HG03097 (cell line): ENCODE results near the gene POLR2L.

Experiments used
- ATAC-seq: cut with Tn5 transposase; IDR thresholded peaks from one replicate; pipeline ENCODE4 v1.9.1; 2021; ENCODE audit not compliant: unreplicated experiment, low FRiP score

The POLR2L gene

GRCh38 chr11:813456-814096 lies 28.8 kb downstream of the POLR2L start:
- no peak for ATAC-seq

- no peak for ATAC-seq
These were observed 29.3 kb downstream of the POLR2L start for GRCh38 chr11:813072-813455.

DNA sequence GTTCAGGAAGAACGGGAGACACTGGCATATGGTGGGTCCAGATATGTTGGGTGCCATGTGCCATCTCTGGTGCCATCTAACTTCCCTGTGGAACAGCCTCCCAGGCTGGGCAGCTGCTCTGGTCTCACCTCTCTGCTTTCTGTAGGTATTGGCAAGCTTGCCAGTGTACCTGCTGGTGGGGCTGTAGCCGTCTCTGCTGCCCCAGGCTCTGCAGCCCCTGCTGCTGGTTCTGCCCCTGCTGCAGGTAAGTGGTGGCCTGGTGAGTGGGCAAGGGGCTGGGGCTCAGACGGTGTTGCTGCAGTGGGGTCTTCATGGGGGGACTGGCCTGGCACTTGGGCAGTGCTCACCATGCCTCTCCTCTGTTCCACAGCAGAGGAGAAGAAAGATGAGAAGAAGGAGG lies 29.9 kb downstream of the POLR2L start:
- ATAC-seq, result no peak

GRCh38 chr11:811446-812245 lies 30.7 kb downstream of the POLR2L start:
- no peak for ATAC-seq

DNA sequence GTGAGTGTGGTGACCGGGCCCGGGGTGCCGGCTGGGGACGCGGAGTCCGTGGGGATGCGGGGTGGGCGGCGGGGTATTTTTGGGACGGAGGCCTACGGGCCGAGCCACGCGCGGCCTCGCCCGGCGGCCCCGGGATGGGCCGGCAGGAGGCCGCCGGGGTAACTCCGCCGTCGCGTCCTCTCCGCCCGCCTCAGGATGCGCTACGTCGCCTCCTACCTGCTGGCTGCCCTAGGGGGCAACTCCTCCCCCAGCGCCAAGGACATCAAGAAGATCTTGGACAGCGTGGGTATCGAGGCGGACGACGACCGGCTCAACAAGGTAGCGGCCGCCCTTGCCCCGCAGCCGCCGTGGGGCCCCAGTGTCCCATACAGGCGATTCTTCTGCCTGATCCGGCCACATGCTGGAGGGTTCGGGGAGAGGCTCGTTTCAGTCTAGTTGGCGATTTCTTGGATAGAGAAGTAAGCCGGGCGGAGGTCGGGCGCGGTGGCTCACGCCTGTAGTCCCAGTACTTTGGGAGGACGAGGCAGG lies 32.2 kb downstream of the POLR2L start:
- no peak for ATAC-seq

DNA sequence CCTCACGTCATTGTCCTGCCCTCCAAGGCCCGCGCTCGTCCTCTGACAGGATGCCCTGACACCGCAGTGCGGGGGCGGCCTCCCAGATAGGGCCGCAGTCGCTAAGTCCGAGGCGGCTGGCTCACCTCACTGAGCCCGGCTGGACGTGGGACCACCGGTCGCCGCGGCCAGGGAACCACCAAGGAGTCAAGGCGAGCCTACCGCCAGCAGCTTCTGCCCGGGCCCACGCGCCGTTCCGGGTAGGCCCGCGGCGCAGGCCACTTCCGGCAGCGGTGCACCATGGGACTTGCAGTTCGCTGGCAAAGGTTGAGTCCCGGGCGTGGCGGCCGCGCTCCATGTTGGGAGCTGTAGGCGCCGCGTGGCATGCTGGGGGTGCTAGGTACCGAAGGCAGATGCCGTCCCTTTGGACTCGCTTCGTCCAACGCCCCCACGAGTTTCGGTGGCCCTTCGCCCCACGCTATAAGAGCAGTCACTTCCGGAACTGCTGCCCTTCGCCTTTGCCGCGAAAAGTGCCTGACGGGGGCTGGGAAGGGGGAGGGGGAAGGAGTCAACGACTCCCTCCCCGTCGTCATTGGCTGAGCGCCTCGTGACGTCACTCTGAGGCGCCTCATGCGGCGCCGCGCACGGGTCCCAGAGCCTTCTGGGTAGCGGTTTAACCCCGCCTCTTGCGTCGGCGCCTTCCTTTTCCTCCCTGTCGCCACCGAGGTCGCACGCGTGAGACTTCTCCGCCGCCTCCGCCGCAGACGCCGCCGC lies 32.9 kb downstream of the POLR2L start, which contains the start of gene RPLP2:
Gene RPLP2, plus strand, starts transcription at position 681 of the 753 bp plus-strand sequence. CDS start 268 bp downstream, outside the sequence.
- peak; percentile 69 for ATAC-seq

GRCh38 chr11:808427-809286 lies 33.7 kb downstream of the POLR2L start:
- ATAC-seq, result no peak

DNA sequence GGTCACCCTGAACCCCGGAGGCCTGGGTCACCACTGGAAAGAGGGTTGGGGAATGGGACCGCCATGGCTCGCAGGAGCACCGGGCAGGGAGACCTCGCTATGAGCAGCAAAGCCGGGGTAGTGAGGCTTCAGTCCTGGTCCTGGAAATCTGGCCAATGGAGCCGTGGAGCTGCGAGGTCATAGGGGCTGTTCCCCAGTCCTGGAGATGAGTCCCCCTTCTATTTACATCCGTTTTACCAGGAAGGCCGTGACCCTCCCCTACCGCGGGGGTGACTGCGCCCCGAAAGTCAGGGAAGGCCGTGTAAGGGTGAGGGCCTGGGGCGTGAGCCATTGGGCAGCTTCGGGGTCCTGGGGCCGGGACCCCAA lies 37.7 kb downstream of the POLR2L start:
- no peak for ATAC-seq

DNA sequence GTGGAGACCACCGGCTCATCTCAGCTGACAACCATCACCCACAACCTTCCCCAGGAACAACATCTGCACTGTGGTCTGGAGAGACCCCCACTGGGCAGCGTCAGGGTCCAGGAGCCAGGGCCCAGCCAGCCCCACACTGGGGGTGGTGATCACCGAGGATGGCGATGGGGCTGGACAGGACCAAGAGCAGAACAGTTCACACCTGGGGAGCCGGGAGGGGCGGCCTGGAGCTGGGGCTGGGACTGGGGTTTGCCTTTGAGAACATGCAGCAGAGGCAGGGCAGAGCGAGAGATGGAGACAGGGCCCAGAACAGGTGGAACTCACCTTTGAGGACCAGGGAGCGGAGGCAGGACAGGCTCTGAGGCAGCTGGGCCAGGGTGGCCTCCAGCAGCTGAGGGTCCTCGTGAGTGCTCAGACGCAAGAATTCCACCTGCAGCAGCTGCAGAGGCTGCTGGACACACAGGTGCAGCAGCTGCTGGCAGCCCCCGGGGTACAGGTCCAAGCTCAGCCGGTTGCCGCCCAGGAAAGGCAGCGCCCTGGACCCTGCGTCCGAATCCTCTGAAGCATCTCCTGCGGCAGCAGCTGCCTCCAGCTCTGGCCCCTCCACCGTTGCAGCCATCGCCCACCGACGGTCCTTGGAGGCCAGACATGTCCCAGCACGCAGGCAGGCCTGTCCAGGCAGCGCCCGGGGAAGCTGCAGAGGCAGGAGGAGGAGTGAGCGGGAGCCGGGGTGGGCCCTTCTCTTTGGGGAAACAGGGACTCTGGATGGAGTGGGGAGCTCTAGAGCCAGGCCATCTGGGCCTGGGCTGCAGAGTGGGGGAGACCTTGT lies 38.3 kb downstream of the POLR2L start:
- ATAC-seq, result no peak

GRCh38 chr11:803467-803742 lies 38.9 kb downstream of the POLR2L start:
- ATAC-seq, result no peak

DNA sequence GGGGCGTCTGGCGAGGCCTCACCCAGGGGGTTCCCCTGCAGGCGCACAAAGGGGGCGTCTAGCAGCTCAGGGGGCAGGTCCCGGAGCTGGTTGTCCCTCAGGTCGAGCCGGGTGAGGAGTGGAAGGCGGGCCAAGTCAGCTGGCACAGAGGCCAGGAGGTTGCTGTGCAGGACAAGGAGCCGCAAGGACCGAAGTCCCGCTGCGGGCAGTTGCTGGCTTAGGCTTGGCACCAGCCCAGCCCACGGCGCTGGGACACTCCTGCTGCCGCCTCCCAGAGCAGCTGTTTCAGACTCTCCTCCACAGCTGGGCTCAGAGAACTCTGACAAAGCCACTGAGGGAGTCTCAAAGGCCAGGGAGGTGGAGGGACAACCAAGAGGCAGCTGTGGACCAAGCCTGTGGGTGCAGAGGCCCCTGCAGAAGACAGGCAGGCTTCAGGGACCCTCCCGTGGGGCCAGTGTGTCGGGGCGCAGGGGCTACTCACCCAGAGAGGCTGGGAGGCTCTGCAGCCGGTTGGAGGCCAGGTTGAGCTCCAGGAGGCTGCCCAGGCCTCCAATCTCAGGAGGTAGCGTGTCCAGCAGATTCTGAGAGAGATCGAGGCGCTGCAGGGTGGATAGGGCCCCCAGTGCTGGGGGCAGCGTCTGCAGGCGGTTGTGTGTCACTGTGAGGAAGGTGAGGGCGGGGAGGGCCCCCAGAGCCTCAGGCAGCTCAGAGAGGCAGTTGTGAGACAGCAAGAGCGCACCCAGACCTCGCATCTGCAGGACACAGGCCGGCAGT lies 39.4 kb downstream of the POLR2L start:
- no peak for ATAC-seq

DNA sequence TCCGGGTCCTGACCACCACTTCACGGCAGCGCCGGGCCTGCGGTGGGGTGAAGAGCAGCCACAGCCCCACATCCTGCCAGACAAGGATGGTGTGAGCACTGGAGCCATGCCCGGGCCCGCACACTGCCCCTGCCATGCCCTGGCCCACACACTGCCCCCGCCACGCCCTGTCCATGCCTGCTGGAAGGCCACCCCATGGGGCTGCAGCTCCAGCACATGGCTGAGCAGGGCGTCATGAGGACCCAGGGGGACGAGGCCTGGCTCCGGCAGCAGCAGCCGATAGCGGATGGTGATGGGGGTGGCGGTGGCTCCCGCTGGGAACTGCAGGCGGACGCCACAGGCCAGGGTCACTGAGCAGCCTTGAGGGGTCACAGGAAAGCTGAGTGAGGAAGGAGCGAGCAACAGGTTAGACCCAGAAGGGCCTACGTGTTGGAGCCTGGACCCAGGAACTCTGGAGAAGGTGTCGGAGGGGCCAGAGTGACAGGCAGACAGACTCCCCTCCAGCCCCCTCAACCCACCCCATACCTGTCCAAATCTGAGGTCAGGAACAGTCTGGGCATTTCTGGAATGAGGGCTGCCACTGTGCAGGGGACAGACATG lies 40.2 kb downstream of the POLR2L start:
- no peak for ATAC-seq

GRCh38 chr11:801097-801780 lies 41.1 kb downstream of the POLR2L start:
- no peak for ATAC-seq

GRCh38 chr11:800473-800872 lies 41.9 kb downstream of the POLR2L start:
- no peak for ATAC-seq

DNA sequence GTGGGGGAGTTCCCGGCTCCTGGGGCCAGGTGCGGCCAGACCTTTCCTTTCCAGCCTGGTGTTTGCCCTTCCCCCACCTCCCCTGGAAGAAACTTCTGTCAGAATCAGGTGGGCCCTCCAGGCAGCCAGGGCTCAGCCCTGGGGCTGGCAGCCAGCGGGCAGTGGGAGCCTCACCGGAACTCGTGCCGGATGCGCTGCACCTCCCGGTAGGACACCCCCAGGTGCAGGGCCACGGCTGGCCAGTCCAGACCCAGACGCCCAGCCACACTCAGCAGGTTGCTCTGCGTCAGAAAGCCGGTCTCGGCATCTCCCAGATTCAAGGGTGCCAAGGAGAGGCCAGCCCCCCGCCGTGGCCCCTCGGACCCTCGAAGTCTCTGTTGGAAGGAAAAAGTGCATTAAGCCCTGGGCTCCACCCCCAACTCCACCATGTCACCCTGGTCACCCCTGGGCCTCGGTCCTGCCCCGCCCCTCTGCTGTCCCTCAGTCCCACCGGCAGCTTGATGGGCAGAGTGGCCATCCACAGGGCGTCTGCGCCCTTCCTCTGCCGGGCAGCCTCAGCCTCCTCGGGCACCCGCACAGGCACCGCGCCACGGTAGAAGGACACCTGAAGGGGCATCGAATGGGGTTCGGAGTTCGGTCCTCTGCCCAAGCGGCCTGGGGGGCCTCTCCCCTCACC lies 42.5 kb downstream of the POLR2L start:
- no peak for ATAC-seq

GRCh38 chr11:798093-798713 lies 44.1 kb downstream of the POLR2L start, which contains the start of gene SLC25A22:
Gene SLC25A22, minus strand, starts transcription at chr11:798281. Its CDS starts 3,275 bp downstream, at chr11:795006.
- ATAC-seq, result peak; percentile 53
